BE2C (cell line): Measurements from ENCODE around the gene SCN4B.

Source experiments
- DNase-seq: peaks from one replicate; pipeline ENCODE4 v3.0.0-alpha.2; 2020
- H3K27me3 ChIP-seq: fragments of 250-450 bp; sonication (Bioruptor Pico); 2 replicates; pipeline ENCODE4 v1.5.1; 2020; ENCODE audit warnings: mild to moderate bottlenecking
- H3K36me3 ChIP-seq: fragments of 250-450 bp; sonication (Bioruptor Pico); 2 replicates; pipeline ENCODE4 v1.5.1; 2020; ENCODE audit warnings: mild to moderate bottlenecking
- H3K4me1 ChIP-seq: fragments of 250-450 bp; sonication (Bioruptor Pico); 2 replicates; pipeline ENCODE4 v1.5.1; 2020
- H3K4me3 ChIP-seq: 2 replicates; pipeline ENCODE4 v1.5.1; 2011; ENCODE audit warnings: low read depth, low read length
- H3K9me3 ChIP-seq: fragments of 250-450 bp; sonication (Bioruptor Pico); 2 replicates; pipeline ENCODE4 v1.5.1; 2020
- TF ChIP-seq, protein P1 (sequence below): IDR thresholded peaks from 2 replicates; pipeline ENCODE4 v1.5.1; 2012; ENCODE audit warnings: mild to moderate bottlenecking, low read depth, low read length

The SCN4B gene

DNA sequence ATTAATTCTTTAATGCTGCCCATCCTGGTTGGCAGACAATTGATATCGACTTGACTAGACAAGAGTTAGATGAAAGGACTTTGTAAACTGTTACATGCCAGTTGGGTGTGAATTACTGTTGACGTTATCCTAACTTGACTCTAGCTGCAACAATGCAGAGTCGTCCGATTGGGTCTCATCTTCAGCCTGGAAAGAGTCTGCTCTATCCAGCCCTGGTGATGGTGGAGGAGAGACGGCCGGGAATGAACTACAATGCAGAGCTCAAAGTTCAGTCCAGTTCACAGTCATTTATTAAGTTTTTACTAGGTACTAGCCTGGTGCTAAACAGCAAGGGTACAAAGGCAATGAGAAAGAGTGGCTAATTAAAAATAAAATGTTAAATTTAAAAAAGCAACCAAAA is 60.9 kb downstream of the SCN4B start:
- TF ChIP-seq, protein P1, sequence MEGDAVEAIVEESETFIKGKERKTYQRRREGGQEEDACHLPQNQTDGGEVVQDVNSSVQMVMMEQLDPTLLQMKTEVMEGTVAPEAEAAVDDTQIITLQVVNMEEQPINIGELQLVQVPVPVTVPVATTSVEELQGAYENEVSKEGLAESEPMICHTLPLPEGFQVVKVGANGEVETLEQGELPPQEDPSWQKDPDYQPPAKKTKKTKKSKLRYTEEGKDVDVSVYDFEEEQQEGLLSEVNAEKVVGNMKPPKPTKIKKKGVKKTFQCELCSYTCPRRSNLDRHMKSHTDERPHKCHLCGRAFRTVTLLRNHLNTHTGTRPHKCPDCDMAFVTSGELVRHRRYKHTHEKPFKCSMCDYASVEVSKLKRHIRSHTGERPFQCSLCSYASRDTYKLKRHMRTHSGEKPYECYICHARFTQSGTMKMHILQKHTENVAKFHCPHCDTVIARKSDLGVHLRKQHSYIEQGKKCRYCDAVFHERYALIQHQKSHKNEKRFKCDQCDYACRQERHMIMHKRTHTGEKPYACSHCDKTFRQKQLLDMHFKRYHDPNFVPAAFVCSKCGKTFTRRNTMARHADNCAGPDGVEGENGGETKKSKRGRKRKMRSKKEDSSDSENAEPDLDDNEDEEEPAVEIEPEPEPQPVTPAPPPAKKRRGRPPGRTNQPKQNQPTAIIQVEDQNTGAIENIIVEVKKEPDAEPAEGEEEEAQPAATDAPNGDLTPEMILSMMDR = no peak
- no peaks in the 10 kb centered on the region for H3K4me1 ChIP-seq
- no peaks in the 10 kb centered on the region for H3K36me3 ChIP-seq
- H3K9me3 ChIP-seq = peaks cover 9% of the 10 kb centered on the region
- DNase-seq = no peak
- no peak overlapping the region for H3K4me3 ChIP-seq
- H3K27me3 ChIP-seq = peaks cover 30% of the 10 kb centered on the region

DNA sequence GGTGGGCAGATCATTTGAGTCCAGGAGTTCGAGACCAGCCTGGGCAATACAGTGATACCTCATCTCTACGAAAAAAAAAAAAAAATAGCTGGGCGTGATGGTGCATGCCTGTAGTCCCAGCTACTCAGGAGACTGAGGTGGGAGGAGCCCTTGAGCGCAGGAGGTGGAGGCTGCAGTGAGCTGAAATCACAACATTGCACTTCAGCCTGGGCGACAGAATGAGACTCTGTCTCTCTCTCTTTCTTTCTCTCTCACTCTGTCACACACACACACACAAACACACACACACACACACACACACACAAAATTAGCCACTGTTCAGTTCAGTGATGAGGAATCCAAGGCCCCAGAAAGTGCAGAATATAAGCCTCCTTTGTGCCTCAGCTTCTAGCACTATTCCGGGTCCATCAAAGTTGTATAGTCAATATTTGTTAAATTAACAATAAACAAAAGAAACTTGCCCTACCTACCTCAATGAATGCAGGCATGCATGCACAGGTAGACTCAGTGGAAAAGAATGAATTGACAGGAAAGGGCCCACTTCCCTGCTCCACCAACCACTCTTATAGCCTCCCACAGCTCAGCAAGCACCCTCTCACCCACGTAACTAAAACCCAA is 62.0 kb downstream of the SCN4B start:
- Histone ChIP-seq H3K27me3 (peaks cover 30% of the 10 kb centered on the region), H3K4me1 (no peaks in the 10 kb centered on the region), H3K36me3 (no peaks in the 10 kb centered on the region), H3K4me3 (no peak overlapping the region), H3K9me3 (peaks cover 11% of the 10 kb centered on the region)
- DNase-seq = no peak
- TF ChIP-seq, protein P1 = no peak

DNA sequence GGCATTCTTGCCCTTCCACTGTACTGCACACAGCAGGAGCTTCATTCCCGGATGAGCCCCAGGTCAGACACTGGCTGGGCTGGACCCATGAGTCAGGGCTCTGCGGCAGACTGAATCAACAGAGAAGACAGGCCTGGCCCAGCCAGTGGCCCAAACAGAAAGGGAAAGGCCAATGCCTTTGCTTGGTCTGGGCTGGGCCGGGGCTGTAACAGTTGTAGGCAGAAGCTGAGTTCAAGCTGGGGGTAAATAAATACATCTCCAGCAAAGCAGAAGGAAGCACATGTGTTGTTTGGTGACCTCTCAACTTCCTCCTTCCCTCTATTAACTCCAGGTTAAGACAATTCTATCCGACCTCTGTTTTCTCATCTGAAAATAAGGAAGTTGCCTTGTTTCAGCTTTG is 64.1 kb downstream of the SCN4B start:
- H3K4me3 ChIP-seq = no peak overlapping the region
- DNase-seq = no peak

DNA sequence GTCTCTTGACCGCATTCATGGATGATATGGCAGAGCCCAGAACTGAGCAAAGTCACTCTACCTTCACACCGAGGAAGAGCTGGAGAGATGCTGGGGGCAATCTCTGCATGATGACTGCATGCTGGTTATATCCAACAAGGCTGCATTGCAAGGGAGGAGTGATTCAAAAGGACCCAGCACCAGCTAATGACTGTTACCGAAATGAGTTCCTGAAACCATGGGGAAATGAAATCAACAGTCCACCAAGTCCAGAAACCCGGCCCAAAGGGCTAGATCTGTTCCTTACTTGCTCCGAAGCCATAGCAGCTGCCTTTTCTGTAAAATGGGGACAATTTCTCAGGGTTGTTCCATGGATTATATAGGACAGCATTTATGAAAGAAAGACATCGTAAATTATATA is 64.7 kb downstream of the SCN4B start:
- Histone ChIP-seq H3K9me3 (peaks cover 11% of the 10 kb centered on the region), H3K4me3 (no peak overlapping the region), H3K36me3 (no peaks in the 10 kb centered on the region), H3K27me3 (peaks cover 30% of the 10 kb centered on the region), H3K4me1 (no peaks in the 10 kb centered on the region)
- TF ChIP-seq, protein P1 = no peak
- DNase-seq = no peak

More for the DNA sequence above, 64.1 kb downstream of the SCN4B start:
- H3K27me3 ChIP-seq = peaks cover 30% of the 10 kb centered on the region
- no peaks in the 10 kb centered on the region for H3K36me3 ChIP-seq
- TF ChIP-seq, protein P1 = no peak
- H3K4me1 ChIP-seq = no peaks in the 10 kb centered on the region
- H3K9me3 ChIP-seq = peaks cover 11% of the 10 kb centered on the region

DNA sequence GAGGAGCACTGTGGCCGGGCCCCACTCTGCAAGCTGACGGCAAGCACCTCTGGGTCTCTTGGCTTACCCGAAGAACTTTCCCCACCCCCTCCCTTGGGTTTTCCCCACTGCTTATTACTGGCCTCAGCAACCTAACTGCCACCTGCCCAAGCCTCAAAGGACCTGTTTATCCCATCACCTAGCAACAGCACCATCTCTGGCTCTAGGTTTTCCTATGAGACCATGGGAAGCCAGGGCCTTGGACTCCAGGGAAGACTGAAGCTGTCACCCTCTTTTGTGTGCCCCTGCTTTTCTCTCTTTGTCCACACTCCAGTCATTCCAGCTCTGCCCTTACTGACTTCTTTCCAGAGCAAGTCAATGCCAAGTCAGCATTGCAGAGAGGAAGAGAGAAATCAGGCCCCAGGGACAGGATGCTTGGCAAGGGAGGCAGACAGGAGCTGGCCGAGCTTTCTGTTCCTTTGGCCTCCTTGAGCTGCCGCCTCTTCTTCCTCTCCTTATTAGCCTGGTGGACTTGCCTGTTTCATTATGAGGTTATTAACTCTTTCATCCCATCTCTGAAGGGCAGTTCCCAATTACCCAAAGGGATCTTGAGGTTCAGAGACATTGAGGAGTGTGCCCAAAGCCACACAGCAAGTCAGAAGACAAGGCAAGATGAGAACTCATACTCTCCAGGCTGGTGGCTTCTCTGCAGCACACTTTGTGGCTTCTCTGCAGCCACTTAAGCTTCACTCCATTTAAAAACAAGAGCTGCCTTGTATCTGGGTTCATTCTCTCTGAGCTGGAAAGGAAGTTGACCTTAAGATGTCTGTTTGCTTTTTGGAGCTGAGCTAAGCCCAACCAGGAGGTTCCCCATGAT is 65.5 kb downstream of the SCN4B start, which contains the start of gene SMIM35:
Gene SMIM35 (minus strand): TSS at position 51 of the 856 bp plus-strand sequence. CDS start 206 bp downstream, outside the sequence.
- Histone ChIP-seq H3K4me1 (no peaks in the 10 kb centered on the region), H3K4me3 (no peak within 1 kb of the TSS), H3K9me3 (peaks cover 11% of the 10 kb centered on the region), H3K36me3 (no peaks in the 10 kb centered on the region), H3K27me3 (peaks cover 30% of the 10 kb centered on the region)
- TF ChIP-seq, protein P1 = no peak
- DNase-seq = no peak

DNA sequence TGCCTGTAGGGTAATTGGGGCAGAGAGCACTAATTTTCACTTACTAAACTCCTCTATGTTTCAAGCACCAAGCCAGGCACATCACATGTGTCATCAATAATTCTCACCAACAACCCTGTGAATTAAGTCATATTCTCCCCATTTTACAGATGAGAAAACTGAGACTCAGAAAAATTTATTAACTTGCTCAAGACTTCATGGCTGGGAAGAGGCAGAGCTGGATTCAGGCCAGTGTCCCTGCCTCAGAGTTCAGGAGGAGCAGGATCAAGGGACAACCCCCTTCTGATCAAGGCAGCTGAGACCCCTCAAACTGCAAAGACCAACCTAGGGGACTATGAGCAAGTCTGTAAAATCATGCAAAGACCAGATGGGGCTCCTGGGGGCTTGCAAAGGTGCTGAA is 68.0 kb downstream of the SCN4B start:
- Histone ChIP-seq H3K4me3 (no peak overlapping the region), H3K36me3 (no peaks in the 10 kb centered on the region), H3K27me3 (peaks cover 26% of the 10 kb centered on the region), H3K4me1 (no peaks in the 10 kb centered on the region), H3K9me3 (peaks cover 11% of the 10 kb centered on the region)
- TF ChIP-seq, protein P1 = no peak
- no peak for DNase-seq
